PC-3 (cell line): ENCODE results near the gene BARX1. TPM values are rescaled to one million over a fixed set of nuclear protein-coding genes. Genes with fewer than 3 reads are reported as not detected.

Source experiments
- ATAC-seq: fragments of 200-7000 bp; cut with Tn5 transposase; 2 replicates; pipeline ENCODE4 v1.9.1; 2020; ENCODE audit warnings: mild to moderate bottlenecking, moderate library complexity
- BruUV-seq: library from RNA; stranded (reverse); fragments of 400-500 nt; replicated peaks from 2 replicates; lab custom pipeline; 2021; lab: Mats Ljungman, UMichigan
- CTCF ChIA-PET: fragments of 300-600 bp; sonication (Branson Sonifier 250); formaldehyde crosslinking; loops from one replicate; lab custom pipeline; 2022; ENCODE audit warnings: antibody characterized with exemption; lab: Charles Lee
- POLR2A ChIA-PET: fragments of 300-600 bp; sonication (Branson Sonifier 250); formaldehyde crosslinking; loops from one replicate; lab custom pipeline; 2022; ENCODE audit warnings: antibody characterized with exemption; ENCODE audit not compliant: unreplicated experiment; lab: Charles Lee
- DNase-seq: peaks from one replicate; pipeline ENCODE4 v3.0.0-alpha.2; 2015
- H2AFZ ChIP-seq: fragments of 300-600 bp; sonication (generic); 2 replicates; pipeline ENCODE4 v1.6.0; 2016; ENCODE audit warnings: antibody characterized with exemption, low read length
- H3F3A ChIP-seq: fragments of 300-600 bp; sonication (generic); one replicate; pipeline ENCODE4 v1.6.0; 2017; ENCODE audit warnings: antibody characterized with exemption, low read length, control low read depth, mild to moderate bottlenecking; ENCODE audit not compliant: unreplicated experiment
- H3K27ac ChIP-seq: fragments of 300-600 bp; sonication (generic); 2 replicates; pipeline ENCODE4 v1.5.1; 2016; ENCODE audit warnings: mild to moderate bottlenecking, low read length
- H3K27me3 ChIP-seq: fragments of 300-600 bp; sonication (generic); 2 replicates; pipeline ENCODE4 v1.6.1; 2016; ENCODE audit warnings: low read length, mixed read lengths
- H3K36me3 ChIP-seq: fragments of 300-600 bp; sonication (generic); 2 replicates; pipeline ENCODE4 v1.6.1; 2016; ENCODE audit warnings: low read depth, mixed run types, low read length, mixed read lengths
- H3K4me1 ChIP-seq: fragments of 300-600 bp; sonication (generic); 2 replicates; pipeline ENCODE4 v1.5.1; 2016; ENCODE audit warnings: low read length; ENCODE audit not compliant: insufficient read depth
- H3K4me2 ChIP-seq: fragments of 300-600 bp; sonication (generic); 2 replicates; pipeline ENCODE4 v1.6.0; 2016; ENCODE audit warnings: low read length
- H3K4me3 ChIP-seq: fragments of 300-600 bp; sonication (generic); 2 replicates; pipeline ENCODE4 v1.5.1; 2016; ENCODE audit warnings: mild to moderate bottlenecking, low read length, mixed read lengths
- H3K79me2 ChIP-seq: fragments of 300-600 bp; sonication (generic); 2 replicates; pipeline ENCODE4 v1.6.1; 2017; ENCODE audit warnings: low read length, mixed read lengths
- H3K9ac ChIP-seq: fragments of 300-600 bp; sonication (generic); 2 replicates; pipeline ENCODE4 v1.6.0; 2016; ENCODE audit warnings: mild to moderate bottlenecking, low read length
- H3K9me2 ChIP-seq: fragments of 300-600 bp; sonication (generic); replicated peaks from 2 replicates; pipeline ENCODE4 v1.6.1; 2016; ENCODE audit warnings: mixed run types, low read length, mixed read lengths
- H3K9me3 ChIP-seq: fragments of 300-600 bp; sonication (generic); 2 replicates; pipeline ENCODE4 v1.6.1; 2016; ENCODE audit warnings: low read length, mixed read lengths
- H4K20me1 ChIP-seq: fragments of 300-600 bp; sonication (generic); 2 replicates; pipeline ENCODE4 v1.6.1; 2016; ENCODE audit warnings: low read length, mixed read lengths
- CTCF ChIP-seq: fragments of 300-600 bp; sonication (generic); conservative IDR thresholded peaks from 2 replicates; pipeline ENCODE4 v1.5.1; 2017; ENCODE audit warnings: antibody characterized with exemption, low read depth, mild to moderate bottlenecking, low read length
- EZH2 ChIP-seq: fragments of 300-600 bp; sonication (generic); IDR thresholded peaks from one replicate; pipeline ENCODE4 v1.6.1; 2017; ENCODE audit warnings: antibody characterized with exemption, mild to moderate bottlenecking, low read length; ENCODE audit not compliant: unreplicated experiment
- EZH2phosphoT487 ChIP-seq: fragments of 300-600 bp; sonication (generic); IDR thresholded peaks from 2 replicates; pipeline ENCODE4 v1.6.1; 2018; ENCODE audit warnings: mild to moderate bottlenecking, antibody characterized with exemption, low read length, borderline replicate concordance
- intact Hi-C: fragments of 100-400 bp; cut with micrococcal nuclease; formaldehyde crosslinking; loops from 2 replicates; pipeline ENCODE4 v1.9.0; 2023
- total RNA-seq: library from RNA; depleted of rRNA; stranded (reverse); fragments of >200 nt; gene quantifications from 2 replicates; pipeline ENCODE4 v1.2.3, GENCODE V29; 2014

BARX1 gene
- total RNA-seq, 1 experiment from 2014 or later = not detected

GRCh38 chr9:93960971-93961841, 6.1 kb upstream of the BARX1 start:
- Histone ChIP-seq H3K9me2 (no peaks in the 10 kb centered on the region), H4K20me1 (no peaks in the 10 kb centered on the region), H3K4me3 (no peak overlapping the region), H3K4me1 (no peaks in the 10 kb centered on the region; the same call in 1 of the 2 replicates), H3K36me3 (no peaks in the 10 kb centered on the region), H3K9me3 (no peaks in the 10 kb centered on the region), H3K9ac (no peak overlapping the region), H3K4me2 (no peak overlapping the region), H3K79me2 (no peaks in the 10 kb centered on the region), H2AFZ (no peak overlapping the region), H3K27ac (no peak overlapping the region), H3K27me3 (no peaks in the 10 kb centered on the region), H3F3A (no peaks in the 10 kb centered on the region)
- POLR2A ChIA-PET = no interaction called here
- BruUV-seq = no TSS peak
- no peak for ATAC-seq
- no peak for DNase-seq
- CTCF ChIA-PET = no interaction called here
- intact Hi-C loops = loop anchor here (5.0 to 10.0 kb wide), 2 partner anchors 134 to 396 kb away; no protein-coding TSS in a partner anchor
- TF ChIP-seq CTCF (no peak), EZH2 (no peak), EZH2phosphoT487 (no peak)

- H3K79me2 ChIP-seq = no peaks in the 10 kb centered on the region
- H3K9me3 ChIP-seq = no peaks in the 10 kb centered on the region
- no TSS peak for BruUV-seq
- no peaks in the 10 kb centered on the region; the same call in 1 of the 2 replicates for H3K4me1 ChIP-seq
- H2AFZ ChIP-seq = peak overlapping the region; percentile 62; the same call in 1 of the 2 replicates
- H3K9ac ChIP-seq = no peak overlapping the region
- peak; percentile 20 for DNase-seq
- TF ChIP-seq EZH2 (no peak), EZH2phosphoT487 (no peak)
- no peaks in the 10 kb centered on the region for H4K20me1 ChIP-seq
- ATAC-seq = peak; percentile 45; the same call in 1 of the 2 replicates
- peak overlapping the region; percentile 38; the same call in 1 of the 2 replicates for H3K4me3 ChIP-seq
- no peak overlapping the region for H3K27ac ChIP-seq
- POLR2A ChIA-PET = no interaction called here
- no peaks in the 10 kb centered on the region for H3K9me2 ChIP-seq
- peak overlapping the region; percentile 72 for H3K4me2 ChIP-seq
- intact Hi-C loops = loop anchor here (5.0 to 10.0 kb wide), 2 partner anchors 133 to 396 kb away; no protein-coding TSS in a partner anchor
- no peaks in the 10 kb centered on the region for H3F3A ChIP-seq
- no peaks in the 10 kb centered on the region for H3K36me3 ChIP-seq
- CTCF ChIA-PET = no interaction called here
- no peaks in the 10 kb centered on the region for H3K27me3 ChIP-seq
These were observed 5.2 kb upstream of the BARX1 start for GRCh38 chr9:93960221-93960970.

DNA sequence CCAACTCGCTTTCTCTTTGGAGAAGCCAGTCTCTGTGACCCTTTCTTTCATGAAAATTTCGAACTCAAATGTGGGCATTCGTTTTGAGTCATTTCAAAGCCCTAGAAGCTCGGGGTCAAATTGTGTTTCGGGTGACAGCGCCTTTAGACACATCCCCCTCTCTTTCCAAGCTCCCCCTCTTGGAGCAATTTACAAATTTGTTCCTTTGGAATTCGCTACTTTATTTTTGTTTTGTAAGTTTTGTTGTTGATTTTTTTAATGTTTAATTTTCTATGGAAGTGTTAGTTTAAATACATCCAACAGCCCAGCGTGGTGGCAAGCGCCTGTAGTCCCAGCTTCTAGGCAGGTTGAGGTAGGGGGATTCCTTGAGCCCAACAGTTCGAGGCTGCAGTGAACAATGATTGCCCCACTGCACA, 4.6 kb upstream of the BARX1 start:
- H3K27me3 ChIP-seq = no peaks in the 10 kb centered on the region
- no peaks in the 10 kb centered on the region for H3K9me3 ChIP-seq
- no TSS peak for BruUV-seq
- H3K4me1 ChIP-seq = no peaks in the 10 kb centered on the region; the same call in 1 of the 2 replicates
- DNase-seq (no peak), ATAC-seq (no peak)
- H3K36me3 ChIP-seq = no peaks in the 10 kb centered on the region
- H3K79me2 ChIP-seq = no peaks in the 10 kb centered on the region
- peak overlapping the region; percentile 38; the same call in 1 of the 2 replicates for H3K4me3 ChIP-seq
- CTCF ChIA-PET = no interaction called here
- no peak overlapping the region for H3K9ac ChIP-seq
- H3K27ac ChIP-seq = no peak overlapping the region
- peak overlapping the region; percentile 72 for H3K4me2 ChIP-seq
- no peaks in the 10 kb centered on the region for H3F3A ChIP-seq
- H3K9me2 ChIP-seq = no peaks in the 10 kb centered on the region
- POLR2A ChIA-PET = no interaction called here
- no peaks in the 10 kb centered on the region for H4K20me1 ChIP-seq
- TF ChIP-seq EZH2 = no peak
- TF ChIP-seq EZH2phosphoT487 = no peak
- no peak for TF ChIP-seq CTCF
- peak overlapping the region; percentile 62; the same call in 1 of the 2 replicates for H2AFZ ChIP-seq
- intact Hi-C loops = loop anchor here (5.0 to 10.0 kb wide), 2 partner anchors 132 to 395 kb away; no protein-coding TSS in a partner anchor
